Stimulated activated CD4-positive, alpha-beta T cell treated with anti-CD3 and anti-CD28 coated beads, Interleukin-4, amount 100 ng/mL, for 1 hour (primary cell): ENCODE measurements around the gene MORC3.

ENCODE experiments used
- DNase-seq: peaks from one replicate; pipeline ENCODE4 v3.0.0-alpha.2; 2020

MORC3 gene

GRCh38 chr21:36425286-36425685, 105.3 kb downstream of the MORC3 start:
- no peak for DNase-seq
